Measurements from ENCODE around the gene TMEM132A.
A peak's percentile ranks its signal among the peaks of the same experiment; 100 is the strongest.

Gene TMEM132A

DNA sequence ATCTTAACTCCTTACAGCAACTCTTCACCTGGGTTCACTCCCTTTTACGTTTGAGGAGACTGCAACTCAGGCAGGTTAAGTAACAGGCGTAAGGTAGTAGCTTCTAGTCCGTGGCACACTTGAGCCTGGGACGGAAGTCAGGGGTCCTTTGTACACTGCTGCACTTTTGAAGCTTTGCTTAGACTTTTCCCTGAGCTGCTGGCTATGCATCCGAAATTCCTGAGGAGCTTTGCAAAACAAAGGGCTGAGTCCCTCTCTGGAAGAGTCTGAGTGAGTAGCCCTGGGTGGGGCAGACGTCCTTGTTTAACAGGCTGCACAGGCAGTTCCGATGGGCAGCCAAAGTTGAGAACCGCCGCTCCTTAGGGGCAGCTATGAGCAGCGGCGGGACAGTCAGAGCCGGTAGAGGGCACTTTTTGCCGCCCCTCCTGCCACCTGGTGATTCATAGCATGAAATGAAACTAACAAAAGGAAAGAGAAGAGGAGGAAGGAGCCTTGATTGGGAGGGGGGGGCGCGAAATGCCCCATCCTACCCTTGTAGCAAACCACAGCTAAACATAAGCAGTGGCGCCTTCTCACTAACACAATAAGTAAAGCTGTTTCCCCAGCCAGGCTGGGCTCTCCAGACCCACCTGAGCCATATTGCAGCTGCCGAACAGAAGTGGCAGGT lies 8.9 kb upstream of the TMEM132A start:
- Histone ChIP-seq H3K27ac (ENCODE audit: low read depth, low read length) (peak overlapping the region; percentile 65), H3K9me3 (ENCODE audit: control insufficient read depth, insufficient read depth, low read length) (no peaks in the 10 kb centered on the region), H3K4me3 (ENCODE audit: low read depth, low read length) (peak overlapping the region; percentile 62), H3K27me3 (ENCODE audit: control insufficient read depth, insufficient read depth, low read length) (peaks cover 20% of the 10 kb centered on the region), H3K36me3 (ENCODE audit: control insufficient read depth, insufficient read depth, low read length) (peaks cover 10% of the 10 kb centered on the region), H3K4me1 (ENCODE audit: control insufficient read depth, insufficient read depth, low read length) (peaks cover 28% of the 10 kb centered on the region), H3K9ac (ENCODE audit: low read depth, low read length) (peak overlapping the region; percentile 7; the same call in 1 of the 2 replicates)

DNA sequence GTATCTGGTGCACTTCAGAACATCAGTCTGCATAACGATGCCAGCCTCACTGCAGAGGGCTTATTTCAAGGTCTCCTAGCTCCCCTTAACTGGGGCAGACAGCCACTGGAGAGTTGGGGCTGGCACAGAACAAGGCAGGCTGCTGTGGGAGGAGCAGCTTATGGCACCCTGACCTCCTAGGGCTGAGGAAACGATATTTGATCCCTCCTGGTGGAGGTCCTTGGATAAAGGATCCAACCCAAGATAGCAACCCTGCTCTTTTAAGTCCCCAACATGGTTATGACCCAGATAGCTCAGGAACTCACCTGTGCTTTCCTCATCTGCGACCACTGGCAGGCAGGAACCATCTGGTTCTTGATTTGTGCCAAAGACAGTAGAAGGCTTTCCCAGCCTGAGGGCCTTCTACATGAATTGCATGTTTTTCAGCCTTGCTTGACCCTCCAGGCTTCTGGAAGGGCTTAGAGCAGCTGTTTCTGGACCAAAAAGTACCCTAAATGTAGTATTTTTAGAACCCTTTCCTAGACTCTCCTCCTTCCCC lies 7.5 kb upstream of the TMEM132A start:
- no peak overlapping the region for H3K4me3 ChIP-seq (ENCODE audit: low read depth, low read length)
- peaks cover 13% of the 10 kb centered on the region for H3K27me3 ChIP-seq (ENCODE audit: control insufficient read depth, insufficient read depth, low read length)
- no peak overlapping the region for H3K9ac ChIP-seq (ENCODE audit: low read depth, low read length)
- peaks cover 28% of the 10 kb centered on the region for H3K4me1 ChIP-seq (ENCODE audit: control insufficient read depth, insufficient read depth, low read length)
- H3K36me3 ChIP-seq (ENCODE audit: control insufficient read depth, insufficient read depth, low read length): peaks cover 23% of the 10 kb centered on the region
- no peaks in the 10 kb centered on the region for H3K9me3 ChIP-seq (ENCODE audit: control insufficient read depth, insufficient read depth, low read length)
- no peak overlapping the region for H3K27ac ChIP-seq (ENCODE audit: low read depth, low read length)

DNA sequence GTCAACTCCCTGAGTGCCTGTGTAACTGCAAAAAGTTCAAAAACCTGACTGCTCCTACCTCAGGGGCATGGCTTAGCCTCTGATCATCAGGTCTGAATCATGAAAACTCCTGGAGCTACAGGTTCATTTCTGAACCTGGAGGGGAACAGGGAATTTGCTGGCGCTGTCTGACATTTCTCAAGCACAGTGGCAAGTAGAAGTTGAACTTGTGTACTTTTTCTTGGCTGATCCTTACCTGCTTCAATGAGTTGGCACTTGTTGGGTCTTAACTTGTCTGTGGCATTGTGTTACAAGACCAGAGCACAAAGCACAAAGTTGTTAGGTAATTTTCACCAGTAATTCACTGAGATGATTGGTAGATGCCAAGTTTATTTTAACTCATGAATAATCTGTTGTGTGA lies 7.0 kb upstream of the TMEM132A start:
- Histone ChIP-seq H3K27me3 (ENCODE audit: control insufficient read depth, insufficient read depth, low read length) (peaks cover 8% of the 10 kb centered on the region), H3K4me1 (ENCODE audit: control insufficient read depth, insufficient read depth, low read length) (peaks cover 28% of the 10 kb centered on the region), H3K36me3 (ENCODE audit: control insufficient read depth, insufficient read depth, low read length) (peaks cover 28% of the 10 kb centered on the region), H3K4me3 (ENCODE audit: low read depth, low read length) (no peak overlapping the region), H3K27ac (ENCODE audit: low read depth, low read length) (no peak overlapping the region), H3K9me3 (ENCODE audit: control insufficient read depth, insufficient read depth, low read length) (no peaks in the 10 kb centered on the region), H3K9ac (ENCODE audit: low read depth, low read length) (no peak overlapping the region)

DNA sequence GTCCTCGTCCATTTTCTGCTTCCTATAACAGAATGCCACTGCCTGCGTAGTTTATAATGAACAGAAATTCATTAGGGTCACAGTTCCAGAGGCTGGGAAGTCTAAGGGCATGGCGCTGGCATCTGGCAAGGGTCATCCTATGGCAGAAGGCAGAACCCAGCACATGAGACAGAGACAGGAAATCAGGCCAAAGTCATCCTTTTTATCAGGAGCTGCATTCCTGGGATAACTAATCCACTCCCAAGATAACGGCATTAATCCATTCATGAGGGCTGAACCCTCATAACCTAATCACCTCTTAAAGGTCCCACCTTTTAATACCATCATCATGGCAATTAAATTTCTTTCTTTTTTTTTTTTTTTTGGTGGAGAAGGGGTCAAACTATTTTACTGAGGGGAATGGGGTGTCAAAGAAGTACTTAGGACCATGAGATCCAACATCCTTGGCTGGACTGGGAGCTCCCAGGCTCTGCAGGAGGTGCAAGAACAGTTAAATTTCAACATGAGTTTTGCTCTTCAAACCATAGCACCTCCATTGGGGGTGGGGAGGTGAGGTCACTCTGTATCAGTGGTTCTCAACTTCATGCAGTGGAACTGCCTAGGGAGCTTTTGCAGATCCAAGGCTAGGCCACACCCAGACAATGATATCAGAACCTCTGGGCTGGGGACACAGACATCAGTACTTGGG lies 5.9 kb upstream of the TMEM132A start:
- peaks cover 8% of the 10 kb centered on the region; the same call in 1 of the 2 replicates for H3K27me3 ChIP-seq (ENCODE audit: control insufficient read depth, insufficient read depth, low read length)
- H3K9me3 ChIP-seq (ENCODE audit: control insufficient read depth, insufficient read depth, low read length): no peaks in the 10 kb centered on the region
- H3K4me3 ChIP-seq (ENCODE audit: low read depth, low read length): no peak overlapping the region
- H3K27ac ChIP-seq (ENCODE audit: low read depth, low read length): no peak overlapping the region
- H3K36me3 ChIP-seq (ENCODE audit: control insufficient read depth, insufficient read depth, low read length): peaks cover 30% of the 10 kb centered on the region
- peaks cover 25% of the 10 kb centered on the region for H3K4me1 ChIP-seq (ENCODE audit: control insufficient read depth, insufficient read depth, low read length)
- no peak overlapping the region for H3K9ac ChIP-seq (ENCODE audit: low read depth, low read length)

- H3K36me3 ChIP-seq (ENCODE audit: control insufficient read depth, insufficient read depth, low read length): peaks cover 30% of the 10 kb centered on the region
- peaks cover 8% of the 10 kb centered on the region; the same call in 1 of the 2 replicates for H3K27me3 ChIP-seq (ENCODE audit: control insufficient read depth, insufficient read depth, low read length)
- H3K4me3 ChIP-seq (ENCODE audit: low read depth, low read length): no peak overlapping the region
- H3K27ac ChIP-seq (ENCODE audit: low read depth, low read length): no peak overlapping the region
- peaks cover 25% of the 10 kb centered on the region for H3K4me1 ChIP-seq (ENCODE audit: control insufficient read depth, insufficient read depth, low read length)
- no peaks in the 10 kb centered on the region for H3K9me3 ChIP-seq (ENCODE audit: control insufficient read depth, insufficient read depth, low read length)
- H3K9ac ChIP-seq (ENCODE audit: low read depth, low read length): no peak overlapping the region
Observed at GRCh38 chr11:60918939-60919265, 5.4 kb upstream of the TMEM132A start.

DNA sequence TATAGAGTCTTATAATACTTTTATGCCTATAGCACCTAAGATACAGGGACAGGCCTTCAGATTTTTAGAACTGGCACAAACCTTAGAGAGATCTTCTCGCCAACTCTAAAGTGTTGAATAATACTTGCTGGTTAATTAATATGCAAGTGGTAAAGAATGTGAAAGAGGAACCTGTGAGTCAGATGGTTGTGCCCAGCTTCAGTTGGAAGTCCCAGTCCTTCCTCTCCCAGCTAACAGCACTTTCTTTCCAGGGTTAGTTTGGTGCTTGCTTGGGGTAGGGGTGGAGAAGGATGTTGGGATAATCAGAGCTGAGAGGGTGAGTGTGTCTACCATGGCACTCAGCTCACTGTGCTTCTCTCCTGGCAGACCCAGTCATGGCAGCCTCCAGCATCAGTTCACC lies 4.9 kb upstream of the TMEM132A start:
- H3K9me3 ChIP-seq (ENCODE audit: control insufficient read depth, insufficient read depth, low read length): no peaks in the 10 kb centered on the region

DNA sequence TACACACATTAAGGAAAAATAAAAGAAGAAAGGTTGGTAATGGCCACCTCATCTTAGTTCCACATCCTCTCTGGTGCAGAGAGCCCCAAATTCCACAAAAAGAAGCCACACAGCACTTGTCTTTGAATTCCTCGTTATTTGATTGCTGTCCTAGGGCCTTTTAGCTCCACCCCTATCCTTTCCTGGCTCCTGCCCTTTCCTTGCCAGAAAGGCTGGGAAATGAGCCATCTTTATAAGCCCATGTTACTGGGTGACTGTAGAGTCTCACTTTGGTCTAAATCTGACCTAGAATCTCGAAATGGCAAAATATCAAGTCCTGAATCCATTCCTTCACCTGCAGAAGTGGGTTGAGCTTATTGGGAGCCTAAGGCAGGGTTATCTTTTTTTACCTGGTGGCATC lies 4.3 kb upstream of the TMEM132A start:
- Histone ChIP-seq H3K9me3 (ENCODE audit: control insufficient read depth, insufficient read depth, low read length) (no peaks in the 10 kb centered on the region), H3K9ac (ENCODE audit: low read depth, low read length) (no peak overlapping the region), H3K27me3 (ENCODE audit: control insufficient read depth, insufficient read depth, low read length) (peaks cover 3% of the 10 kb centered on the region; the same call in 1 of the 2 replicates), H3K4me1 (ENCODE audit: control insufficient read depth, insufficient read depth, low read length) (peaks cover 22% of the 10 kb centered on the region), H3K27ac (ENCODE audit: low read depth, low read length) (no peak overlapping the region), H3K36me3 (ENCODE audit: control insufficient read depth, insufficient read depth, low read length) (peaks cover 30% of the 10 kb centered on the region), H3K4me3 (ENCODE audit: low read depth, low read length) (no peak overlapping the region)

More for the DNA sequence above, 4.9 kb upstream of the TMEM132A start:
- Histone ChIP-seq H3K4me3 (ENCODE audit: low read depth, low read length) (no peak overlapping the region), H3K36me3 (ENCODE audit: control insufficient read depth, insufficient read depth, low read length) (peaks cover 30% of the 10 kb centered on the region), H3K9ac (ENCODE audit: low read depth, low read length) (no peak overlapping the region), H3K27me3 (ENCODE audit: control insufficient read depth, insufficient read depth, low read length) (peaks cover 8% of the 10 kb centered on the region; the same call in 1 of the 2 replicates), H3K4me1 (ENCODE audit: control insufficient read depth, insufficient read depth, low read length) (peaks cover 26% of the 10 kb centered on the region), H3K27ac (ENCODE audit: low read depth, low read length) (no peak overlapping the region)

DNA sequence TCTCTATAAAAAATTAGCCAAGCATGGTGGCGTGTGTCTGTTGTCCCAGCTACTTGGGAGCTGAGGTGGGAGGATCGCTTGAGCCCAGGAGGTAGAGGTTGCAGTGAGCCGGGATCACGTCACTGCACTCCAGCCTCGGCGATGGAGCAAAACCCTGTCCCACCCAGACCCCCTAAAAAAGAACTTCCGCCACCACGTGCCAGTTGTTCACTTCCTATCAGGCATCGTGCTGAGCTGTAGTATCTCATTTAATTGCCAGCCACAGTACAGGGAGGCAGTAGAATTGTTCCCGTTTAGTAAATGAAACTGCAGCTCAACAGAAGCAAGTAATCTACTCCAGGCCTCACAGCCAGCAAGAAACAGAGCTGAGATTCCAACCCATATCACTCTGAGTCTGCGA lies 3.0 kb upstream of the TMEM132A start:
- Histone ChIP-seq H3K4me3 (ENCODE audit: low read depth, low read length) (no peak overlapping the region), H3K27ac (ENCODE audit: low read depth, low read length) (no peak overlapping the region), H3K27me3 (ENCODE audit: control insufficient read depth, insufficient read depth, low read length) (no peaks in the 10 kb centered on the region; the same call in 1 of the 2 replicates), H3K9me3 (ENCODE audit: control insufficient read depth, insufficient read depth, low read length) (no peaks in the 10 kb centered on the region), H3K9ac (ENCODE audit: low read depth, low read length) (no peak overlapping the region), H3K4me1 (ENCODE audit: control insufficient read depth, insufficient read depth, low read length) (peaks cover 16% of the 10 kb centered on the region), H3K36me3 (ENCODE audit: control insufficient read depth, insufficient read depth, low read length) (peaks cover 30% of the 10 kb centered on the region)

- H3K9ac ChIP-seq (ENCODE audit: low read depth, low read length): no peak overlapping the region
- no peak overlapping the region for H3K27ac ChIP-seq (ENCODE audit: low read depth, low read length)
- no peak overlapping the region for H3K4me3 ChIP-seq (ENCODE audit: low read depth, low read length)
- H3K4me1 ChIP-seq (ENCODE audit: control insufficient read depth, insufficient read depth, low read length): peaks cover 10% of the 10 kb centered on the region
- H3K27me3 ChIP-seq (ENCODE audit: control insufficient read depth, insufficient read depth, low read length): no peaks in the 10 kb centered on the region; the same call in 1 of the 2 replicates
- H3K36me3 ChIP-seq (ENCODE audit: control insufficient read depth, insufficient read depth, low read length): peaks cover 34% of the 10 kb centered on the region
- no peaks in the 10 kb centered on the region for H3K9me3 ChIP-seq (ENCODE audit: control insufficient read depth, insufficient read depth, low read length)
Observed at GRCh38 chr11:60921777-60922335, 2.4 kb upstream of the TMEM132A start.

DNA sequence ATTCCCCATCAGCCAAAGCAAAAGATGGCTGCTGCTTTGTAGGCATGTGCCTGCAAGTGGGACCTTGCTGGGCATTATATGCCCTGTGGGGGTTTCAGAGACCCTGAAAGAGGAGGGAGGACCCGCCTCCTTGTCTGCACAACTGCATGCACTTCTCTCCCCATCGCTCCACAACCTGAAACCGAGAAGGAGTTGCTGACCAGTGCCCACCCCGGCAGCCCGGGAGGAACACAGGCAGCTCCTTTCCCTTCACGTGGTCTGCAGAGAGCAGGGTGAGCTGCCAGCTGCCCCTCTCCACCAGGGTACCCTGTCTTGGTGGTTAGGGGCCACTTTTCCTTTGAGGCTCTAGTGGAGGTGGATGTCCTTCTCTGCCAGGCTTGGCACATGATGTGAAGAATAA lies 1.4 kb upstream of the TMEM132A start:
- no peaks in the 10 kb centered on the region for H3K9me3 ChIP-seq (ENCODE audit: control insufficient read depth, insufficient read depth, low read length)

GRCh38 chr11:60923326-60923725 lies 934 bp upstream of the TMEM132A start:
- no peak overlapping the region for H3K4me3 ChIP-seq (ENCODE audit: low read depth, low read length)

More for the DNA sequence above, 1.4 kb upstream of the TMEM132A start:
- Histone ChIP-seq H3K4me1 (ENCODE audit: control insufficient read depth, insufficient read depth, low read length) (peaks cover 9% of the 10 kb centered on the region), H3K27me3 (ENCODE audit: control insufficient read depth, insufficient read depth, low read length) (no peaks in the 10 kb centered on the region; the same call in 1 of the 2 replicates), H3K27ac (ENCODE audit: low read depth, low read length) (no peak overlapping the region), H3K4me3 (ENCODE audit: low read depth, low read length) (no peak overlapping the region), H3K9ac (ENCODE audit: low read depth, low read length) (no peak overlapping the region), H3K36me3 (ENCODE audit: control insufficient read depth, insufficient read depth, low read length) (peaks cover 44% of the 10 kb centered on the region)

More at GRCh38 chr11:60923326-60923725, 934 bp upstream of the TMEM132A start:
- peaks cover 49% of the 10 kb centered on the region for H3K36me3 ChIP-seq (ENCODE audit: control insufficient read depth, insufficient read depth, low read length)
- no peaks in the 10 kb centered on the region; the same call in 1 of the 2 replicates for H3K27me3 ChIP-seq (ENCODE audit: control insufficient read depth, insufficient read depth, low read length)
- no peak overlapping the region for H3K9ac ChIP-seq (ENCODE audit: low read depth, low read length)
- peaks cover 9% of the 10 kb centered on the region for H3K4me1 ChIP-seq (ENCODE audit: control insufficient read depth, insufficient read depth, low read length)
- no peak overlapping the region for H3K27ac ChIP-seq (ENCODE audit: low read depth, low read length)
- no peaks in the 10 kb centered on the region for H3K9me3 ChIP-seq (ENCODE audit: control insufficient read depth, insufficient read depth, low read length)
